Esophagus muscularis mucosa (tissue), 3 donors: ENCODE data around the gene TSNAXIP1.

Experiments used
- CTCF ChIP-seq, 3 experiments: fragments of 200-600 bp in 2 of 3; fragments of 450-650 bp in 1 of 3; sonication (generic) in 2 of 3; IDR thresholded peaks; one replicate each; pipeline ENCODE4 v1.5.1; 2017 to 2019; ENCODE audit warnings: antibody characterized with exemption in 3 of 3, mild to moderate bottlenecking in 2 of 3, moderate library complexity in 1 of 3
- POLR2A ChIP-seq: fragments of 450-650 bp; IDR thresholded peaks from one replicate; pipeline ENCODE4 v1.6.1; 2017; ENCODE audit warnings: antibody characterized with exemption, moderate library complexity, mild to moderate bottlenecking, low read depth
- POLR2AphosphoS5 ChIP-seq, 2 donors: sonication (generic); formaldehyde crosslinking; IDR thresholded peaks; one replicate each; pipeline ENCODE4 v1.6.1; 2017; ENCODE audit warnings: antibody characterized with exemption in 2 of 2

GRCh38 chr16:67796099-67796718, 10.5 kb upstream of the TSNAXIP1 start:
- no peak for TF ChIP-seq CTCF (IDR thresholded peaks at IDR 0.05)
- TF ChIP-seq POLR2A = no peak
- TF ChIP-seq POLR2AphosphoS5 (IDR thresholded peaks at IDR 0.05) = no peak
